ENCODE results near the gene RPN2.

DNA sequence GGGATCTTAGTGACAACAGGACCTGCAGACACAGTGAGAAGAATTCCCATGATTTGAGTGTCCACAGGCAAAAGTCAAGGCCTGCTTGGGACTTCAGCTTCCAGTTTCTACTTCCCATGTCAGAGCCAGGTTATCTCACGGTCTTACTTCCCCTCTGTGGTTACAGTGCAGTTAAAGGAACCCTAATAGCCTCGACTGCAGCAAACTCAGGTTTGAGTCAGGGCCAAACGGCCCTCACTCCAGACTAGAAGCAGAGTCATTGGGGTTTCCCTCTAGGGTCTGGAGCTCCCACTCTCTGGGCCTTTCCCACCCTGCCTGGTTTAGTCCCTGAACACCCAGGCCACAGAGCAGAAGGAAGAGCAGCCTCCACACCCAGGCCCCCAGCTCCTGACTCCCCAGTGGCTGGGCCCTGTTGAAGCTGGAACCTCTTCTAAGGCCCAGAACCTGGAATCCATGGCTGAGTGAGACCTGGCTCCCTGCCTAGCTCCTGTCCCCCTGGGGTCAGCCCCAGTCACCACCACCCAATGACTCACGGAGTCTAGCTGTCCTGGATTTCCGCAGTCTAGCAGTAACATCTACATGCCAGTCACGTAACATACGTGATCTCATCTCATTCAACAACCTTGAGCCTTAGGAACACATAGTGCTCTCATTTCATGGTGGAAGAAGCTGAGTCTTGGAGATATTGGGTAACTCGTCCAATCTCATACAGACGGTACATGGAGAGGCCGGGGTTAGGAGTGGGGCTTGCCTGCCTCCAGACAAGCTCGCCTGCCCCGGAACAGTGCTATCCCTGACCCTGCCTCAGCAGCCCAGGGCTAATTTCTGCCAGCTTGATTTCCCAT lies 91.7 kb downstream of the RPN2 start:
- TF ChIP-seq POLR2AphosphoS5 (IDR thresholded peaks at IDR 0.05; ENCODE audit: borderline replicate concordance, low read depth, low read length) (no peak), EZH2 (IDR thresholded peaks at IDR 0.05) (no peak), FOXP2 (optimal IDR thresholded peaks at IDR 0.05; ENCODE audit: control extremely low read depth, extremely low read length, insufficient read depth) (no peak)

All from SK-N-MC (cell line).